ENCODE results near the gene STIM2. TPM values are rescaled to one million over a fixed set of nuclear protein-coding genes. Genes with fewer than 3 reads are reported as not detected.

The STIM2 gene
- total RNA-seq: 7.5 and 13.9 TPM in 2 replicates

GRCh38 chr4:26860157-26860921 lies at the start of gene STIM2:
Gene STIM2 (plus strand): TSS chr4:26860841.

